ENCODE measurements around the gene P4HA3.

P4HA3 gene

DNA sequence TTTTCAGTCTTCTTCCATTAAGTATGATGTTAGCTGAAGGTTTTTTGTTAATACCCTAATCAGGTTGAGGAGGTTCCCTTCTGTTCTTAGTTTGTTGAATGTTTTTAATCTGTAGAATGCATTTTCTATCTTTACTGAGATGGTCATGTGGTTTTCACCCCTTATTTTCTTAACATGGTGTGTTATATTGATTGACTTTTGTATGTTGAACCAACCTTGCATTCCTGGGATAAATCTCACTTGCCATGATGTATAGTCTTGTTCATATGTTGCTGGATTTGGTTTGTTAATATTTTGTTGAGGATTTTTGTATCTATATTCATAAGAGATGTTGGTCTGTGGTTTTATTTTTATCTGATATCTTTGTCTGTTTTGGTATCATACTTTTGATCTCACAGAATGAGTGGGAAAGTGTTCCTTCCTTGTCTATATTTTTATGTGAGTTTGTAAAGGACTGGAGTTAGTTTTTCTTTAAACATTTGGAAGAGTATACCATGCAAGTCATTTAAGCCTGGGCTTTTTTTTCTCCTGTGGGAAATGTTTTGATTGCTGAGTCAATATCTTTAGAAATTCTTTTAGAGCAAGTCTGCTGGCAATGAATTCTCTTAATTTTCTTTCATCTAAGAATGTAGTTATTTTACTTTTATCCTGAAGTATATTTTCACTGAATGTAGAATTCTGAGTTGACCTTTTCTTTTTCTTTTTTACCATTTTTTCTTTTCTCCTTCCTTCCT, 5.5 kb upstream of the P4HA3 start (continued):
- no peak for TF ChIP-seq OSR1 (CRISPR knock-in tag; IDR thresholded peaks at IDR 0.05)
- no peak for TF ChIP-seq RARB (CRISPR knock-in tag; IDR thresholded peaks at IDR 0.05)

DNA sequence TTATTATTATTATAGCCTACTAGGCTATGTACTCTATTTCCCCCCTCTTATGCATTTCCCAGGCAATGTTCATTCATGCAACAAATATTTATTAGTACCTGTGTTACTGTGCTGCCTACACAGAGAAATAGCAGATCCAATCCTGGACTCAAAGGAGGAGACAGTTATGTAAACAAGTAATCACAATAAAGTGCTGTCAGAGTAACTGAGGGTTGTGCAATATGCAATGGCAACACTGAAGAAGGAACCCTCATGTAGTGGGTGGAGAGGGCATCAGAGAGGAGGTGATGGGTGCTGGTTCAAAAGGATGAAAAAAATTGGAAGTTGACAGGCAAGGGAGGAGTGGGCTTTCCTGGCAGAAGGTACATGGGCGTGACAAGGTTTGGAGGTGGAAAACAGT, 886 bp upstream of the P4HA3 start:
- no peak for ATAC-seq

DNA sequence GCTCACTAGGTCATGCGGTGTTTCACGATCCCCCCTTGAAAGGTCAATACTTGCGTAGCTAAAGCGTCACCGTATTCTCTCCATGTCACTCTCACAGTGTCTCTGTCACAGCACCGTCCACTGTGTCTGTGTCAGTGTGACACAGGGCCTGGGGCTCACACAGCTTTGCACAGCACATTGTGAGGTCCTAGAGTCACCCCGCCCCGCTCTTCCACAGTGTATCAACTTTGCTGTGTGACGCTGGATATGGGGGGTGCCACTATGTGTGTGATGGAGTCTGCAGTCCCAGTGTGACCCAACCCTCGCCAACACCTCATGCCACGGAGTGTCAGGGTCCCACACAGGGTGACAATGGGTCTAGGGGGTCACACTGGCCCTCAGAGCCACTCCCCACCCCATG, 583 bp downstream of the P4HA3 start:
- ATAC-seq, result no peak
- no peak for TF ChIP-seq BACH2 (CRISPR knock-in tag; IDR thresholded peaks at IDR 0.05; ENCODE audit: borderline replicate concordance)
- no peak for TF ChIP-seq ZFP3 (CRISPR knock-in tag; IDR thresholded peaks at IDR 0.05)
- TF ChIP-seq, protein P1, sequence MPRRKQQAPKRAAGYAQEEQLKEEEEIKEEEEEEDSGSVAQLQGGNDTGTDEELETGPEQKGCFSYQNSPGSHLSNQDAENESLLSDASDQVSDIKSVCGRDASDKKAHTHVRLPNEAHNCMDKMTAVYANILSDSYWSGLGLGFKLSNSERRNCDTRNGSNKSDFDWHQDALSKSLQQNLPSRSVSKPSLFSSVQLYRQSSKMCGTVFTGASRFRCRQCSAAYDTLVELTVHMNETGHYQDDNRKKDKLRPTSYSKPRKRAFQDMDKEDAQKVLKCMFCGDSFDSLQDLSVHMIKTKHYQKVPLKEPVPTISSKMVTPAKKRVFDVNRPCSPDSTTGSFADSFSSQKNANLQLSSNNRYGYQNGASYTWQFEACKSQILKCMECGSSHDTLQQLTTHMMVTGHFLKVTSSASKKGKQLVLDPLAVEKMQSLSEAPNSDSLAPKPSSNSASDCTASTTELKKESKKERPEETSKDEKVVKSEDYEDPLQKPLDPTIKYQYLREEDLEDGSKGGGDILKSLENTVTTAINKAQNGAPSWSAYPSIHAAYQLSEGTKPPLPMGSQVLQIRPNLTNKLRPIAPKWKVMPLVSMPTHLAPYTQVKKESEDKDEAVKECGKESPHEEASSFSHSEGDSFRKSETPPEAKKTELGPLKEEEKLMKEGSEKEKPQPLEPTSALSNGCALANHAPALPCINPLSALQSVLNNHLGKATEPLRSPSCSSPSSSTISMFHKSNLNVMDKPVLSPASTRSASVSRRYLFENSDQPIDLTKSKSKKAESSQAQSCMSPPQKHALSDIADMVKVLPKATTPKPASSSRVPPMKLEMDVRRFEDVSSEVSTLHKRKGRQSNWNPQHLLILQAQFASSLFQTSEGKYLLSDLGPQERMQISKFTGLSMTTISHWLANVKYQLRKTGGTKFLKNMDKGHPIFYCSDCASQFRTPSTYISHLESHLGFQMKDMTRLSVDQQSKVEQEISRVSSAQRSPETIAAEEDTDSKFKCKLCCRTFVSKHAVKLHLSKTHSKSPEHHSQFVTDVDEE (CRISPR knock-in tag; IDR thresholded peaks at IDR 0.05), result no peak
- no peak for TF ChIP-seq ZNF565 (CRISPR knock-in tag; conservative IDR thresholded peaks at IDR 0.05; ENCODE audit: low read depth)
- TF ChIP-seq ISL1 (CRISPR knock-in tag; IDR thresholded peaks at IDR 0.05), result no peak
- TF ChIP-seq RARB (CRISPR knock-in tag; IDR thresholded peaks at IDR 0.05), result no peak
- TF ChIP-seq ARNTL (CRISPR knock-in tag; IDR thresholded peaks at IDR 0.05; ENCODE audit: borderline replicate concordance, low read depth), result no peak
- TF ChIP-seq ZNF8 (CRISPR knock-in tag; IDR thresholded peaks at IDR 0.05), result no peak
- no peak for TF ChIP-seq ESRRG (CRISPR knock-in tag; IDR thresholded peaks at IDR 0.05)
- TF ChIP-seq GLIS3 (CRISPR knock-in tag; IDR thresholded peaks at IDR 0.05), result no peak
- no peak for TF ChIP-seq TOX (CRISPR knock-in tag; IDR thresholded peaks at IDR 0.05; ENCODE audit: borderline replicate concordance)
- no peak for TF ChIP-seq CSDC2 (CRISPR knock-in tag; IDR thresholded peaks at IDR 0.05)
- TF ChIP-seq PPARA (CRISPR knock-in tag; IDR thresholded peaks at IDR 0.05; ENCODE audit: borderline replicate concordance), result no peak
- TF ChIP-seq, protein P2, sequence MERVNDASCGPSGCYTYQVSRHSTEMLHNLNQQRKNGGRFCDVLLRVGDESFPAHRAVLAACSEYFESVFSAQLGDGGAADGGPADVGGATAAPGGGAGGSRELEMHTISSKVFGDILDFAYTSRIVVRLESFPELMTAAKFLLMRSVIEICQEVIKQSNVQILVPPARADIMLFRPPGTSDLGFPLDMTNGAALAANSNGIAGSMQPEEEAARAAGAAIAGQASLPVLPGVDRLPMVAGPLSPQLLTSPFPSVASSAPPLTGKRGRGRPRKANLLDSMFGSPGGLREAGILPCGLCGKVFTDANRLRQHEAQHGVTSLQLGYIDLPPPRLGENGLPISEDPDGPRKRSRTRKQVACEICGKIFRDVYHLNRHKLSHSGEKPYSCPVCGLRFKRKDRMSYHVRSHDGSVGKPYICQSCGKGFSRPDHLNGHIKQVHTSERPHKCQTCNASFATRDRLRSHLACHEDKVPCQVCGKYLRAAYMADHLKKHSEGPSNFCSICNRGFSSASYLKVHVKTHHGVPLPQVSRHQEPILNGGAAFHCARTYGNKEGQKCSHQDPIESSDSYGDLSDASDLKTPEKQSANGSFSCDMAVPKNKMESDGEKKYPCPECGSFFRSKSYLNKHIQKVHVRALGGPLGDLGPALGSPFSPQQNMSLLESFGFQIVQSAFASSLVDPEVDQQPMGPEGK (CRISPR knock-in tag; IDR thresholded peaks at IDR 0.05; ENCODE audit: borderline replicate concordance), result no peak
- no peak for TF ChIP-seq ZC3H10 (CRISPR knock-in tag; IDR thresholded peaks at IDR 0.05)
- TF ChIP-seq ZNF70 (CRISPR knock-in tag; IDR thresholded peaks at IDR 0.05), result no peak

More for the DNA sequence above, 886 bp upstream of the P4HA3 start:
- TF ChIP-seq ZFP30 (CRISPR knock-in tag; IDR thresholded peaks at IDR 0.05) (no peak), ZNF70 (CRISPR knock-in tag; IDR thresholded peaks at IDR 0.05) (no peak), ZFP3 (CRISPR knock-in tag; IDR thresholded peaks at IDR 0.05) (no peak), PPARA (CRISPR knock-in tag; IDR thresholded peaks at IDR 0.05; ENCODE audit: borderline replicate concordance) (no peak), ISL1 (CRISPR knock-in tag; IDR thresholded peaks at IDR 0.05) (no peak), RARB (CRISPR knock-in tag; IDR thresholded peaks at IDR 0.05) (no peak), TOX (CRISPR knock-in tag; IDR thresholded peaks at IDR 0.05; ENCODE audit: borderline replicate concordance) (no peak)
- TF ChIP-seq, protein P3, sequence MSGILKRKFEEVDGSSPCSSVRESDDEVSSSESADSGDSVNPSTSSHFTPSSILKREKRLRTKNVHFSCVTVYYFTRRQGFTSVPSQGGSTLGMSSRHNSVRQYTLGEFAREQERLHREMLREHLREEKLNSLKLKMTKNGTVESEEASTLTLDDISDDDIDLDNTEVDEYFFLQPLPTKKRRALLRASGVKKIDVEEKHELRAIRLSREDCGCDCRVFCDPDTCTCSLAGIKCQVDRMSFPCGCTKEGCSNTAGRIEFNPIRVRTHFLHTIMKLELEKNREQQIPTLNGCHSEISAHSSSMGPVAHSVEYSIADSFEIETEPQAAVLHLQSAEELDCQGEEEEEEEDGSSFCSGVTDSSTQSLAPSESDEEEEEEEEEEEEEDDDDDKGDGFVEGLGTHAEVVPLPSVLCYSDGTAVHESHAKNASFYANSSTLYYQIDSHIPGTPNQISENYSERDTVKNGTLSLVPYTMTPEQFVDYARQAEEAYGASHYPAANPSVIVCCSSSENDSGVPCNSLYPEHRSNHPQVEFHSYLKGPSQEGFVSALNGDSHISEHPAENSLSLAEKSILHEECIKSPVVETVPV (CRISPR knock-in tag; IDR thresholded peaks at IDR 0.05), result no peak
- TF ChIP-seq, protein P1 (CRISPR knock-in tag; IDR thresholded peaks at IDR 0.05), result no peak
- TF ChIP-seq, protein P4, sequence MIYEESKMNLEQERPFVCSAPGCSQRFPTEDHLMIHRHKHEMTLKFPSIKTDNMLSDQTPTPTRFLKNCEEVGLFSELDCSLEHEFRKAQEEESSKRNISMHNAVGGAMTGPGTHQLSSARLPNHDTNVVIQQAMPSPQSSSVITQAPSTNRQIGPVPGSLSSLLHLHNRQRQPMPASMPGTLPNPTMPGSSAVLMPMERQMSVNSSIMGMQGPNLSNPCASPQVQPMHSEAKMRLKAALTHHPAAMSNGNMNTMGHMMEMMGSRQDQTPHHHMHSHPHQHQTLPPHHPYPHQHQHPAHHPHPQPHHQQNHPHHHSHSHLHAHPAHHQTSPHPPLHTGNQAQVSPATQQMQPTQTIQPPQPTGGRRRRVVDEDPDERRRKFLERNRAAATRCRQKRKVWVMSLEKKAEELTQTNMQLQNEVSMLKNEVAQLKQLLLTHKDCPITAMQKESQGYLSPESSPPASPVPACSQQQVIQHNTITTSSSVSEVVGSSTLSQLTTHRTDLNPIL (CRISPR knock-in tag; IDR thresholded peaks at IDR 0.05; ENCODE audit: low read depth), result no peak
